AG04449 (cell line): ENCODE results near the gene GPR155.
"Not testable (repeated sequence)": the region's sequence is repeated elsewhere in the genome, so short reads cannot be mapped to it uniquely, and the experiment has no call there.

Experiments
- CTCF ChIA-PET: fragments of 350-600 bp; formaldehyde crosslinking; extraction: SDS; loops from one replicate; lab custom pipeline; 2021; ENCODE audit warnings: antibody characterized with exemption; lab: Yijun Ruan, JAX
- POLR2A ChIA-PET: fragments of 400-600, 350-600 bp; formaldehyde crosslinking; extraction: SDS; loops from one replicate; lab custom pipeline; 2020; ENCODE audit warnings: antibody characterized with exemption, inconsistent platforms; lab: Yijun Ruan, JAX
- DNase-seq: peaks from one replicate; pipeline ENCODE4 v3.0.0-alpha.2; 2010; ENCODE audit warnings: low read depth, low spot score
- H3K4me3 ChIP-seq: 2 replicates; pipeline ENCODE4 v1.5.1; 2011; ENCODE audit warnings: low read depth, mild to moderate bottlenecking, control low read depth, low read length
- TF ChIP-seq, protein P1 (sequence below): IDR thresholded peaks from one replicate; pipeline ENCODE4 v1.5.1; 2011; ENCODE audit warnings: mild to moderate bottlenecking, moderate library complexity, low read length, control low read depth, inconsistent platforms; ENCODE audit not compliant: insufficient read depth; ENCODE audit errors: missing control alignments

Gene GPR155

DNA sequence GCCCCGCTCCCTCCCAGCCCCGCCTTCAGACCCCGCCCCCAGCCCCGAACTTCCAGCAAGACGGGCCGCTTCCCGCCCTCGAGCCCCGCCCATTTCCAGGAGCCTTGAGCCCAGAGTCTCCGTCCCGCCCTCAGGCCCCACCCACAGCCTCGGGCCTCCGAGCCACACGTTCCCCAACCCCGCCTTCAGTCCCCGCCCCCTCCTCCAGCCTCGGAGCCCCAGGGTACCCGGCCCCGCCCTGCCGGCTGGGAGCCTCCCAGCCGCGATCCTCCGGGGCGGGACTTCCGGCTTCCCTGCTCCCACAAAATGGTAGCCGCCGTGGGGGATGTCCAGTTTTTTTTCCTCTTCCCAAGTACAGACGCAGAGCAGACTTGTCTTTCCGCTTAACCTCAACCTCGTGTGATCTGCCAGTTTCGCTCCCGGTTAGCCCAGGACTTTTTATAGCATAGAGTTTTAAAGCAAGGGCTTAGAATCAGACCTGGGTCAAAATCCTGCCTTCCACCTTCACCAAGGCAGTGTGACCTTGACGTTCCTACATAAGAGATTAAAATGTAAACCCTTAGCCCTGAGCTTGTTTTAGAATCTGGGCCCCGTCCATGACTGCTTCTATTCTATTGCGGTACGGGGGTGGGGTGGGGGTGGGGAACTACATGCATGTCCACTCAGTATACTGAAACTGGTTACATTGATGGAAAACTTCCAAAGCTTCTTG is 435 bp upstream of the GPR155 start:
- peak overlapping the region; percentile 95 for H3K4me3 ChIP-seq
- peak; percentile 86 for DNase-seq
- ChIA-PET POLR2A (interaction anchor here (0.9 kb wide), 1 partner anchor 31 kb away, joined by 3 read pairs; no protein-coding TSS in a partner anchor), CTCF (interaction anchor here (1.0 to 5.7 kb wide), 3 partner anchors 13 to 60 kb away, joined by 6 to 58 read pairs (median 10); no protein-coding TSS in a partner anchor)
- TF ChIP-seq, protein P1, sequence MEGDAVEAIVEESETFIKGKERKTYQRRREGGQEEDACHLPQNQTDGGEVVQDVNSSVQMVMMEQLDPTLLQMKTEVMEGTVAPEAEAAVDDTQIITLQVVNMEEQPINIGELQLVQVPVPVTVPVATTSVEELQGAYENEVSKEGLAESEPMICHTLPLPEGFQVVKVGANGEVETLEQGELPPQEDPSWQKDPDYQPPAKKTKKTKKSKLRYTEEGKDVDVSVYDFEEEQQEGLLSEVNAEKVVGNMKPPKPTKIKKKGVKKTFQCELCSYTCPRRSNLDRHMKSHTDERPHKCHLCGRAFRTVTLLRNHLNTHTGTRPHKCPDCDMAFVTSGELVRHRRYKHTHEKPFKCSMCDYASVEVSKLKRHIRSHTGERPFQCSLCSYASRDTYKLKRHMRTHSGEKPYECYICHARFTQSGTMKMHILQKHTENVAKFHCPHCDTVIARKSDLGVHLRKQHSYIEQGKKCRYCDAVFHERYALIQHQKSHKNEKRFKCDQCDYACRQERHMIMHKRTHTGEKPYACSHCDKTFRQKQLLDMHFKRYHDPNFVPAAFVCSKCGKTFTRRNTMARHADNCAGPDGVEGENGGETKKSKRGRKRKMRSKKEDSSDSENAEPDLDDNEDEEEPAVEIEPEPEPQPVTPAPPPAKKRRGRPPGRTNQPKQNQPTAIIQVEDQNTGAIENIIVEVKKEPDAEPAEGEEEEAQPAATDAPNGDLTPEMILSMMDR = no peak

DNA sequence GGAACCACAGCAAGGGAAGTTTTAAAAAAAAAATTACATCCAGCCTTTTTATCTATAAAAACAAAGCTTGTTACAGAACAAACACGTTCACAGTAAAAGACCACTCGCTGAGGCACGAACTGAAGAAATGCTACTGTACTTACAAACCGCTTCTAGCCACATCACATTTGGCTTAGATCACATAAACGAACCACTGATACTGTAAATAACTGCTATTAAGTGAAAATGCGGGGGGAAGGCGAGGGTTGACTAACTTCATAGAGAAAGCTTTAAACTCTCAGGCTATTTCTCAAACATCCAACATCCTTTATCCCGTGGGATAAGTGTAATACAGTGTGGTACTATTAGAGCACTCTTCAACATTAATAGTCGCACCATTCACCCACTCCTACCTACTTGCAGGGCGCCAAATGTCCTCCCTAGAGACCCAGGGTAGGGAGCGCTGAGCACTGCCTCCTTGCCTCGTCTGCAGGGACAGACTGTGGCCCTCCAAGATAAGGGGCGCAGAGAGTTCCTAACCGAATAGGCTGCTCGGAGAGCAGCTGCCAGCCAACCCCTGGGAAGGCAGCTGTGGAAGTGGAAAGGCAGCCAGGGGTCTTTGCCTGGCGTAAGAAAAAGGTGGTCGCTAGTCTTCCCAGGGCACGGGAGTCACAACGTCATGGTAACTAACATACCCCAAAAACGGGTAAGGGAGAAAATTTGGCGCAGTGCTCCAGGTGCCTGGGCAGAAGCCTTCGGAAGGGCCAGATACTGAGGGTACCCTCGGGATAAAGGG is 854 bp downstream of the GPR155 start:
- TF ChIP-seq, protein P1 = no peak
- POLR2A ChIA-PET = interaction anchor here (0.9 kb wide), 1 partner anchor 32 kb away, joined by 3 read pairs; no protein-coding TSS in a partner anchor
- peak overlapping the region; percentile 95 for H3K4me3 ChIP-seq
- CTCF ChIA-PET = interaction anchor here (1.0 to 5.7 kb wide), 5 partner anchors 12 to 61 kb away, joined by 5 to 58 read pairs (median 6); no protein-coding TSS in a partner anchor
- DNase-seq = no peak

DNA sequence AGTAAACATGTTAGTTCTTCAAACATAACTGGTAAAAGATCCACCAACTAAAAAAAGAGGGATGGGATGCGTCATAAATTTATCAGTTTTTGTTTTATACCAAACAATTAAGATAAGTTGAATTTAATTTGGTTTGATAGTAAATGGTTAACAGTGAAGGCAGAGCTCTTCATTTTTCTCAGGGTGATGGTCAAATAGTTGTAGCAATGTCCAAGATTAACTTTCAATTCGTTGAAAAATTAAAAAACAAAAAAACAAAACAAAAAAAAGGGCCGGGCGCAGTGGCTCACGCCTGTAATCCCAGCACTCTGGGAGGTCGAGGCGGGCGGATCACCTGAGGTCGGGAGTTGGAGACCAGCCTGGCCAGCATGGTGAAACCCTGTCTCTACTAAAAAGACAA is 1.8 kb downstream of the GPR155 start:
- H3K4me3 ChIP-seq, POLR2A ChIA-PET, DNase-seq: not testable (repeated sequence)
- CTCF ChIA-PET = interaction anchor here (1.2 to 5.7 kb wide), 5 partner anchors 17 to 216 kb away, joined by 3 to 58 read pairs (median 8); no protein-coding TSS in a partner anchor

DNA sequence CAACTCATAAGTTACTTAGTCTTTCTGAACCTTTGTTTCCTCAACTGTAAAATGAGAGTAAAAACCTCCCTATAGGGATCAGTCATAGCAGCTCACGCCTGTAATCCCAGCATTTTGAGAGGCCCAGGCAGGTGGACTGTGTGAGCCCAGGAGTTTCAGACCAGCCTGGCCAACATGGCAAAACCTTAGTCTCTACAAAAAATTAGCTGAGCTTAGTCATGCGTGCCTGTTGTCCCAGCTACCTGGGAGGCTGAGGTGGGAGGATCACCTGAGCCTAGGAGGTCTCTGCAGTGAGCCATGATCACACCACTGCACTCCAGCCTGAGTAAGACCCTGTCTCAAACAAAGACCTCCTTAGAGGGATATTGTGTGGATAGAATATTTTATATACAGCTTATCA is 2.3 kb downstream of the GPR155 start:
- ChIA-PET POLR2A (no interaction called here), CTCF (interaction anchor here (1.2 to 5.7 kb wide), 4 partner anchors 17 to 216 kb away, joined by 3 to 58 read pairs (median 7); no protein-coding TSS in a partner anchor)
- H3K4me3 ChIP-seq = no peak overlapping the region
- TF ChIP-seq, protein P1 = no peak
- DNase-seq = no peak

DNA sequence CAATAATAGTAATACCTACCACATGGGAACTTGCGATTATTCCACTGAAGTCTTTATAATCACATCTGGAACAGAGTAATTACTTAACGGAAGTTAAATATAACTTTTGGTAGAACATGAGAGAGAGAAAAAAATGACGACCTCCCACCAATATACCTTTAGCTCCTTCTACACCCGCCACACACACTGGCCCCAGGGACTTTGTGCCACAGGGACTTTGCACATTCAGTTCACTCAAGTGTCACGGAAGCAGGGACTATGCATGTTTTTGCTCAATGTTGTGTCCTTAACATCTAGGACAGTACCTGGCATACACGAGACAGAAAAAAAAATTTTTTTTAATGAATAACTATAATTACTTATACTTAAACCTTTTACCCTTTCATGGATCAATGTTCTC is 4.0 kb downstream of the GPR155 start:
- CTCF ChIA-PET = interaction anchor here (2.2 to 5.7 kb wide), 2 partner anchors 21 to 64 kb away, joined by 8 to 58 read pairs; no protein-coding TSS in a partner anchor
- TF ChIP-seq, protein P1 = no peak
- no peak for DNase-seq
- POLR2A ChIA-PET = no interaction called here
- H3K4me3 ChIP-seq = no peak overlapping the region

DNA sequence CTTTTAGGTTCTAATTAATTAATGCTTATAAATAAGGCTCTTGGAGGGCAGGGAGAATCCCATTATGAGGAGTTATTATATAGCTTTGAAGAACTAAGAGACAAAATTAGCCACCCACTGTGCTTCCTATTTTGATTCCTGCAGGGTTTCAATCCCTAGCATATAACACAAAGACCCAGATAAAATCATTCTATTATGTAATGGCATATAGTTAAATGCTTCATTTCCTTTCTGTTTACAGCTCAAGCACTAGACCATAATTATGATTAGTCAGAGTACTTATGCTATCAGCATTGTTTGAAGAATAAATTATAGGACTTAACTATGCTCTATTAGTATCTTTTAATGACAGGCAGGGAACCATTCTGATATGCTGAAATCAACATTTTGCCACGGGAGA is 9.1 kb downstream of the GPR155 start:
- TF ChIP-seq, protein P1 = no peak
- H3K4me3 ChIP-seq = no peak overlapping the region
- ChIA-PET CTCF (interaction anchor here (0.8 to 3.4 kb wide), 3 partner anchors 15 to 69 kb away, joined by 3 to 25 read pairs (median 3); no protein-coding TSS in a partner anchor), POLR2A (no interaction called here)
- no peak for DNase-seq
